WERI-Rb-1 (cell line): Measurements from ENCODE around the gene PRSS33.

Source experiments
- DNase-seq: peaks from one replicate; pipeline ENCODE4 v3.0.0-alpha.2; 2020
- H3K27ac ChIP-seq: fragments of 250-450 bp; sonication (Bioruptor Pico); 2 replicates; pipeline ENCODE4 v1.5.1; 2020; ENCODE audit warnings: mild to moderate bottlenecking, moderate library complexity
- H3K27me3 ChIP-seq: fragments of 250-450 bp; sonication (Bioruptor Pico); 2 replicates; pipeline ENCODE4 v1.5.1; 2021; ENCODE audit warnings: mild to moderate bottlenecking, low read depth, moderate library complexity; ENCODE audit not compliant: insufficient read depth, severe bottlenecking
- H3K36me3 ChIP-seq: fragments of 250-450 bp; sonication (Bioruptor Pico); 2 replicates; pipeline ENCODE4 v1.5.1; 2020; ENCODE audit warnings: mild to moderate bottlenecking, moderate library complexity
- H3K4me3 ChIP-seq: 2 replicates; pipeline ENCODE4 v1.5.1; 2011; ENCODE audit warnings: low read depth, mild to moderate bottlenecking, control low read depth, low read length
- H3K9me3 ChIP-seq: fragments of 250-450 bp; sonication (Bioruptor Pico); 2 replicates; pipeline ENCODE4 v1.5.1; 2021; ENCODE audit warnings: mild to moderate bottlenecking, moderate library complexity; ENCODE audit not compliant: severe bottlenecking
- CTCF ChIP-seq: IDR thresholded peaks from 2 replicates; pipeline ENCODE4 v1.5.1; 2011; ENCODE audit warnings: low read depth, mild to moderate bottlenecking, control low read depth, inconsistent platforms, low read length

PRSS33 gene

DNA sequence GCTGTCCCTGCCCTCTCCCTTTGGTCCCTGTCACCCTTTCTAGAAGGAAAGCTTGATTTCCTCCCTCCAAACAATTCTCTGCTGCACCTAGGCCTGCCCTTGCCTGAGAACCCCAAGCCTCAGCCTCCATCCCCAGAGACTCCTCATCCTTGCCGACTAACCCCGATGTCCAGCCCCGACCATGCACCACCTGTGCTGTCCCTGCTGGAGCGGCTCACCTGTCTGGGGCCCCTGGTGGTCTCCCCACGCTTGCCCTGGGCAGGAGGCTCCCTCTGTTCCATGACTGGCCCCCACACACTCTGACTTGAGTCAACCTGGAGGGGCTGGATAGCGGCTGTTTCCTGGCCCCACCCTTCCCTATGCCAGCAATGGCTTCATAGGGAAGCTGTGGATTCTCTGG, 46.9 kb downstream of the PRSS33 start:
- no peak for TF ChIP-seq CTCF
- Histone ChIP-seq H3K36me3 (no peaks in the 10 kb centered on the region), H3K27me3 (no peaks in the 10 kb centered on the region), H3K9me3 (no peaks in the 10 kb centered on the region), H3K4me3 (no peak overlapping the region), H3K27ac (peak overlapping the region; percentile 60)
- no peak for DNase-seq

DNA sequence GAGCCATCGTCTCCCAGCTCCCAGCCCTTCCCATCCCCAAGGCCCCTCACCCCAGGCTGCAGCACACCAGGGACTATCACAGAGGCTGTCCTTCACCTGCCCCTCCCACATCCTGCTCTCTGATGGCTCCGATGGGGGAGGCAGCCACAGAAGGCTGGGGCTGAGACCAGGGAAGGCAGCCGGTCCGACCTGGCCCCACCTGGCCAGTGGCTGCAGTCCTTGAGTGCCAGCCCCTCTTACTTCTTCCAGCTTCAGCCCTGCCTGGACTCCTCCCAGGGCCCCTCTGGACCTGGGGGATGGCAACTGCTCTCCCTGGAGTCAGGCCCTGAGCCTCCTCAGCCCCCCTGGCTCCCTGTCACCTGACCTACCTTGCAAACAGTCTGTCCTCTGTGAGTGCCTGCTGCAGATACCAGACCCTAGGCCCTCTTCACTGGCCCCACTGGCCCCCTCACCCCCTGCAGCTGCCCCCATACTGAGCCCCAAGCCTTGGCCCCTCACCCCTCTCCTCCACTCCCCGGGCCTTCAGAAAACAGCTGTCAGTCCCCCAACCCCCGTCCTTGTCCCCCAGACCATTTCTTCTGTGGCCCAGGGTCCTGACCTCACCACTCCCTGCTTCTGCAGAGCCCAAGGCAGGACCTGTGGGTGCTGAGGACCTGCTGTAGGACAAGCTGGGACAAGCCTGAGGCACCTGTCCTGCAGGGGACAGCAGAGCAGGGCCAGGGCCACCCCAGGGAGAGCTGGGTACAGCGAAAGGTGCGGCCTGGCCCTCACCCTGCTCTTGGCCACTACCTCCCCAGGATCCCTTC, 47.5 kb downstream of the PRSS33 start:
- Histone ChIP-seq H3K27me3 (no peaks in the 10 kb centered on the region), H3K36me3 (no peaks in the 10 kb centered on the region), H3K4me3 (no peak overlapping the region), H3K27ac (peak overlapping the region; percentile 60), H3K9me3 (no peaks in the 10 kb centered on the region)
- TF ChIP-seq CTCF: 0 out of 2 replicates have a peak, but pooled peaks have one; percentile 9
- no peak for DNase-seq

DNA sequence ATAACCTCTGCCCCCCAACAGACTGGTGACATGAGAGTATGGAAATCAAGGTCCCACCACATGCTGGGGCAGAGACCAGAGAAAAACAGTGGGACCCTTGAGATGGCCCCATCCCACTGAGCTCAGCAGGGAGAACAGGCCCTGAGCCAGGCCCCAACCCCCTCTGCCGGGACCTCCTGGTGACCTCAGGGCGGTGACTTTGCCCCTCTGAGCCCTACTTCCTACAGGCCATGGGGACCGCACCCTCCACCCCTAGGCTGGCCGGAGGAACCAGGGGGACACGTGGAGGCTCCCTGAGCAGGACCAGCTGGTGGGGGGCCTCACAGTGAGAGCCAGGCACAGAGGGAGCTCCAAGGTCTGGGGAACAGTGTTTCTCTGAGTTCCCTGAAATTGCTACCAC, 48.7 kb downstream of the PRSS33 start:
- no peaks in the 10 kb centered on the region for H3K36me3 ChIP-seq
- DNase-seq: no peak
- no peak overlapping the region for H3K27ac ChIP-seq
- H3K4me3 ChIP-seq: no peak overlapping the region
- H3K27me3 ChIP-seq: no peaks in the 10 kb centered on the region
- H3K9me3 ChIP-seq: no peaks in the 10 kb centered on the region
- no peak for TF ChIP-seq CTCF

GRCh38 chr16:2737895-2738418, 49.4 kb downstream of the PRSS33 start:
- no peaks in the 10 kb centered on the region for H3K36me3 ChIP-seq
- DNase-seq: no peak
- H3K9me3 ChIP-seq: no peaks in the 10 kb centered on the region

DNA sequence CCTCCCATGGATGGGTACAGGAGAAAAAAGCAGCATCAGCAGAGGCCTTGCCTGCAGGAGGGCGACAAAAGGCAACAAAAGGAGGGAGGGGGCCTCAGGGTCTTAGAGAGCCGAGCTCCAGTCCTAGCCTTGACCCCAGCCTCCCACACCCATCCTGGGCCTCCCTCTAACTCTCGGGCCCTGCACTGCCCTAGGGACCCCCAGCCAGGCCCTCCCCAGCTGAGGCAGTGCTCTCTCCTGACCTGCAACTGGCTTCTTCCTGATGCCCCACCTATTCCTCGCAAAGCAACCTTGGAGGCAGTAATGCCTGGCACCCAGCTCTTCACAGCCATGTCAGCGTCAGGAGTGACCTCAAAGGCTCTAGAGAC, 50.1 kb downstream of the PRSS33 start:
- no peak overlapping the region for H3K27ac ChIP-seq
- DNase-seq: no peak
- H3K27me3 ChIP-seq: no peaks in the 10 kb centered on the region
- no peaks in the 10 kb centered on the region for H3K36me3 ChIP-seq
- TF ChIP-seq CTCF: no peak
- H3K4me3 ChIP-seq: no peak overlapping the region
- no peaks in the 10 kb centered on the region for H3K9me3 ChIP-seq

More at GRCh38 chr16:2737895-2738418, 49.4 kb downstream of the PRSS33 start:
- no peak overlapping the region for H3K27ac ChIP-seq
- H3K4me3 ChIP-seq: no peak overlapping the region
- no peak for TF ChIP-seq CTCF
- H3K27me3 ChIP-seq: no peaks in the 10 kb centered on the region
